HepG2 (cell line): ENCODE measurements around the gene HARBI1. TPM values are rescaled to one million over a fixed set of nuclear protein-coding genes. Genes with fewer than 3 reads are reported as not detected.
A peak's percentile ranks its signal among the peaks of the same experiment; 100 is the strongest.

ENCODE experiments used
- ATF2 ChIP-seq: sonication (generic); formaldehyde crosslinking; IDR thresholded peaks from 2 replicates; pipeline ENCODE4 v1.4.0; 2020; ENCODE audit warnings: missing genetic modification reagents
- CBX5 ChIP-seq: sonication (generic); formaldehyde crosslinking; IDR thresholded peaks from 2 replicates; pipeline ENCODE4 v1.4.0; 2020; ENCODE audit warnings: missing genetic modification reagents, borderline replicate concordance
- CERS6 ChIP-seq: sonication (generic); formaldehyde crosslinking; IDR thresholded peaks from 2 replicates; pipeline ENCODE4 v1.5.0; 2020; ENCODE audit warnings: missing genetic modification reagents
- DPF2 ChIP-seq: sonication (generic); formaldehyde crosslinking; IDR thresholded peaks from 2 replicates; pipeline ENCODE4 v1.4.0; 2020; ENCODE audit warnings: mild to moderate bottlenecking, low read depth, missing genetic modification reagents, borderline replicate concordance
- FOXM1 ChIP-seq: sonication (generic); formaldehyde crosslinking; IDR thresholded peaks from 2 replicates; pipeline ENCODE4 v1.5.0; 2020; ENCODE audit warnings: missing genetic modification reagents
- HMGXB4 ChIP-seq, 2 experiments: sonication (generic) in 1 of 2; formaldehyde crosslinking in 1 of 2; IDR thresholded peaks; 2 replicates each; pipeline versions ENCODE4 v1.4.0 to v1.6.1; 2018 to 2020; ENCODE audit warnings: missing genetic modification reagents in 2 of 2, borderline replicate concordance in 1 of 2, low read depth in 1 of 2, mild to moderate bottlenecking in 1 of 2, missing biosample characterization in 1 of 2
- HOXA9 ChIP-seq: sonication (generic); formaldehyde crosslinking; IDR thresholded peaks from 2 replicates; pipeline ENCODE4 v1.8.1; 2022; ENCODE audit warnings: missing genetic modification reagents, mild to moderate bottlenecking, moderate library complexity, borderline replicate concordance
- IKZF4 ChIP-seq: sonication (generic); formaldehyde crosslinking; IDR thresholded peaks from 2 replicates; pipeline ENCODE4 v1.5.1; 2020; ENCODE audit warnings: borderline replicate concordance, mild to moderate bottlenecking, low read depth, missing genetic modification reagents; ENCODE audit errors: not compliant biosample characterization
- POLR2AphosphoS5 ChIP-seq: IDR thresholded peaks from 2 replicates; pipeline ENCODE4 v1.6.1; 2012; ENCODE audit warnings: low read depth, low read length
- TCF7 ChIP-seq: sonication (generic); IDR thresholded peaks from 2 replicates; pipeline ENCODE4 v1.6.1; 2016; ENCODE audit warnings: antibody characterized with exemption, low read depth
- ZBTB40 ChIP-seq, 2 experiments: fragments of 450-650 bp in 1 of 2; sonication (generic) in 1 of 2; formaldehyde crosslinking in 1 of 2; IDR thresholded peaks; 2 replicates each; pipeline versions ENCODE4 v1.6.1 to v1.8.0; 2016 to 2022; ENCODE audit warnings: antibody characterized with exemption in 1 of 2, mild to moderate bottlenecking in 1 of 2, missing genetic modification reagents in 1 of 2
- ZNF713 ChIP-seq: sonication (generic); formaldehyde crosslinking; IDR thresholded peaks from 2 replicates; pipeline ENCODE4 v1.4.0; 2020; ENCODE audit warnings: mild to moderate bottlenecking, missing genetic modification reagents
- ZSCAN30 ChIP-seq: sonication (generic); formaldehyde crosslinking; IDR thresholded peaks from 2 replicates; pipeline ENCODE4 v1.5.0; 2020; ENCODE audit warnings: mild to moderate bottlenecking, missing genetic modification reagents
- polyA plus RNA-seq, 8 experiments: library from polyadenylated mRNA; depleted of rRNA in 3 of 8; stranded (reverse) in 7 of 8; unstranded in 1 of 8; fragments of >200 nt; fragmentation: Illumina TruSeq in 4 of 8; extraction: Trizol in 4 of 8; gene quantifications; 2 replicates each; pipeline versions ENCODE4 v1.2.1 to v1.2.3, GENCODE V29; 2011 to 2016; ENCODE audit warnings: low read depth in 4 of 8, missing spikeins in 1 of 8, mixed read lengths in 1 of 8; ENCODE audit not compliant: insufficient read depth in 1 of 8
- total RNA-seq, 5 experiments: library from RNA; depleted of rRNA; stranded (reverse); fragments of >200 nt; fragmentation: Illumina TruSeq; extraction: Trizol; gene quantifications; 2 replicates each; pipeline ENCODE4 v1.2.3, GENCODE V29; 2016; ENCODE audit warnings: low read depth in 1 of 5

HARBI1 gene
- total and polyA plus RNA-seq, 2 of the 13 experiments (the other 11 are each of a cell fraction or from before 2014, with no cell fraction given) = 2.5 to 4.8 TPM

- TF ChIP-seq ZBTB40 (IDR thresholded peaks at IDR 0.05) = peak; percentile 64
- no peak; the same call in 1 of the 2 replicates for TF ChIP-seq ZBTB40 (CRISPR knock-in tag; IDR thresholded peaks at IDR 0.05)
- 0 out of 2 replicates have a peak, but pooled peaks have one; percentile 29 for TF ChIP-seq CBX5 (CRISPR knock-in tag)
- TF ChIP-seq CERS6 = no peak
- TF ChIP-seq HMGXB4 (CRISPR knock-in tag; IDR thresholded peaks at IDR 0.05; ENCODE audit: borderline replicate concordance in 1 of 2, low read depth in 1 of 2) = no peak; a peak in 1 of 4 replicates
- TF ChIP-seq ZSCAN30 (CRISPR knock-in tag) = no peak
- TF ChIP-seq IKZF4 = no peak
- no peak for TF ChIP-seq HOXA9
- peak; percentile 79 for TF ChIP-seq ATF2 (CRISPR knock-in tag)
- peak; percentile 92 for TF ChIP-seq DPF2 (CRISPR knock-in tag)
- no peak for TF ChIP-seq POLR2AphosphoS5
- TF ChIP-seq TCF7 = peak; percentile 97
- no peak for TF ChIP-seq ZNF713 (CRISPR knock-in tag)
- no peak for TF ChIP-seq FOXM1
These were observed 62.5 kb downstream of the HARBI1 start (continued) for GRCh38 chr11:46554213-46555147.
